PFSK-1 (cell line): Measurements from ENCODE around the gene STIM1.

Experiments used
- FOXP2 ChIP-seq: optimal IDR thresholded peaks from 2 replicates; pipeline ENCODE3; 2011; ENCODE audit warnings: borderline replicate concordance, control low read depth, inconsistent platforms; ENCODE audit not compliant: insufficient read depth; ENCODE audit errors: extremely low read length, extremely low read depth
- POLR2AphosphoS5 ChIP-seq: IDR thresholded peaks from 2 replicates; pipeline ENCODE4 v1.6.1; 2012; ENCODE audit warnings: low read depth, mild to moderate bottlenecking, control low read depth, low read length, moderate library complexity
- SIN3A ChIP-seq: IDR thresholded peaks from 2 replicates; pipeline ENCODE4 v1.6.1; 2012; ENCODE audit warnings: mild to moderate bottlenecking, low read length, moderate library complexity, borderline replicate concordance; ENCODE audit not compliant: insufficient read depth
- TAF1 ChIP-seq: IDR thresholded peaks from 2 replicates; pipeline ENCODE4 v1.6.1; 2012; ENCODE audit warnings: low read length, control low read depth, borderline replicate concordance; ENCODE audit not compliant: insufficient read depth
- TF ChIP-seq, protein P1 (sequence below), 2 experiments: IDR thresholded peaks; 2 replicates each; pipeline versions ENCODE4 v1.6.1 to v1.8.0; 2011 to 2012; ENCODE audit warnings: low read depth in 2 of 2, low read length in 2 of 2, control low read depth in 1 of 2, inconsistent platforms in 1 of 2, mild to moderate bottlenecking in 1 of 2, moderate library complexity in 1 of 2; ENCODE audit not compliant: insufficient read depth in 1 of 2

DNA sequence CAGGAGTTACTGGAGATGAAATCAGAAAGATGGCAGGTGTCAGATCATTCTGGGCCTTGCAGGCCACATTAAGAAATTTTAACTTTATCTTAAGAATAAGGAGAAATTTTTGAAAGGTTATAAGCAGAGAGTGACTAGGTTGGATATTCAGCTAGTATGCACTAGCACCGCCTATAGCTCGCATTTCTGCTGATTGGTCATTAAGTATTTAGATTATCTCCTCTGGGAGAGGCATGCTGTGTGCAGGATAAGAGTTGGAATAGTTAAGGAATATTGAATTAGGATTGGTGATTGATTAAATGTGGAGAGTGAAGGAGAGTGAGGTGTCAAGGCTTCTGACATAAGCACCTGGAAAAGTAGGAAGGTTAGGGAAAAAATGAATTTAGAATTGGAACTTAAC lies 100.6 kb downstream of the STIM1 start:
- TF ChIP-seq POLR2AphosphoS5 (no peak), SIN3A (no peak), TAF1 (no peak), FOXP2 (no peak)
- TF ChIP-seq, protein P1, sequence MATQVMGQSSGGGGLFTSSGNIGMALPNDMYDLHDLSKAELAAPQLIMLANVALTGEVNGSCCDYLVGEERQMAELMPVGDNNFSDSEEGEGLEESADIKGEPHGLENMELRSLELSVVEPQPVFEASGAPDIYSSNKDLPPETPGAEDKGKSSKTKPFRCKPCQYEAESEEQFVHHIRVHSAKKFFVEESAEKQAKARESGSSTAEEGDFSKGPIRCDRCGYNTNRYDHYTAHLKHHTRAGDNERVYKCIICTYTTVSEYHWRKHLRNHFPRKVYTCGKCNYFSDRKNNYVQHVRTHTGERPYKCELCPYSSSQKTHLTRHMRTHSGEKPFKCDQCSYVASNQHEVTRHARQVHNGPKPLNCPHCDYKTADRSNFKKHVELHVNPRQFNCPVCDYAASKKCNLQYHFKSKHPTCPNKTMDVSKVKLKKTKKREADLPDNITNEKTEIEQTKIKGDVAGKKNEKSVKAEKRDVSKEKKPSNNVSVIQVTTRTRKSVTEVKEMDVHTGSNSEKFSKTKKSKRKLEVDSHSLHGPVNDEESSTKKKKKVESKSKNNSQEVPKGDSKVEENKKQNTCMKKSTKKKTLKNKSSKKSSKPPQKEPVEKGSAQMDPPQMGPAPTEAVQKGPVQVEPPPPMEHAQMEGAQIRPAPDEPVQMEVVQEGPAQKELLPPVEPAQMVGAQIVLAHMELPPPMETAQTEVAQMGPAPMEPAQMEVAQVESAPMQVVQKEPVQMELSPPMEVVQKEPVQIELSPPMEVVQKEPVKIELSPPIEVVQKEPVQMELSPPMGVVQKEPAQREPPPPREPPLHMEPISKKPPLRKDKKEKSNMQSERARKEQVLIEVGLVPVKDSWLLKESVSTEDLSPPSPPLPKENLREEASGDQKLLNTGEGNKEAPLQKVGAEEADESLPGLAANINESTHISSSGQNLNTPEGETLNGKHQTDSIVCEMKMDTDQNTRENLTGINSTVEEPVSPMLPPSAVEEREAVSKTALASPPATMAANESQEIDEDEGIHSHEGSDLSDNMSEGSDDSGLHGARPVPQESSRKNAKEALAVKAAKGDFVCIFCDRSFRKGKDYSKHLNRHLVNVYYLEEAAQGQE (IDR thresholded peaks at IDR 0.05; ENCODE audit: insufficient read depth in 1 of 2, low read depth in 2 of 2, low read length in 2 of 2): no peak
